Inferior parietal cortex (tissue), 1 donor: ENCODE results near the gene CNTROB.

Source experiments
- DNase-seq: peaks from one replicate; pipeline ENCODE4 v3.0.0-alpha.2; 2016; ENCODE audit errors: extremely low spot score

Gene CNTROB

GRCh38 chr17:7931709-7932482 is at the start of gene CNTROB, which contains the start of gene TRAPPC1:
CNTROB (plus strand) TSS chr17:7932206; CDS start chr17:7933080, 874 bp downstream.
TRAPPC1 (minus strand) TSS chr17:7931946; CDS start chr17:7931829, 117 bp downstream.
- DNase-seq, result peak; percentile 98

- no peak for DNase-seq
Measured at GRCh38 chr17:7882629-7883028, 49.4 kb upstream of the CNTROB start.

- DNase-seq, result no peak
Measured at GRCh38 chr17:7883781-7884386, 48.1 kb upstream of the CNTROB start.

GRCh38 chr17:7884581-7885366 is 47.2 kb upstream of the CNTROB start:
- no peak for DNase-seq

GRCh38 chr17:7885367-7886226 is 46.4 kb upstream of the CNTROB start:
- DNase-seq, result peak; percentile 6

GRCh38 chr17:7886227-7887037 is 45.6 kb upstream of the CNTROB start:
- DNase-seq, result peak; percentile 4

GRCh38 chr17:7887038-7887481 is 44.9 kb upstream of the CNTROB start:
- DNase-seq, result peak; percentile 57

GRCh38 chr17:7887482-7888183 is 44.4 kb upstream of the CNTROB start:
- peak; percentile 84 for DNase-seq

- peak; percentile 28 for DNase-seq
Measured at GRCh38 chr17:7888184-7888920, 43.7 kb upstream of the CNTROB start, which contains the start of gene CHD3. CHD3 (plus strand) TSS chr17:7888789; CDS start chr17:7889001, 212 bp downstream.

GRCh38 chr17:7889166-7889955 is 42.6 kb upstream of the CNTROB start:
- DNase-seq, result peak; percentile 91

- DNase-seq, result no peak
Measured at GRCh38 chr17:7893187-7893880, 38.7 kb upstream of the CNTROB start.

- no peak for DNase-seq
Measured at GRCh38 chr17:7894226-7894625, 37.8 kb upstream of the CNTROB start.

- no peak for DNase-seq
Measured at GRCh38 chr17:7894866-7895265, 37.1 kb upstream of the CNTROB start.

GRCh38 chr17:7897090-7897489 is 34.9 kb upstream of the CNTROB start:
- no peak for DNase-seq

- DNase-seq, result peak; percentile 68
Measured at GRCh38 chr17:7897773-7898172, 34.2 kb upstream of the CNTROB start.

GRCh38 chr17:7903154-7904103 is 28.6 kb upstream of the CNTROB start:
- no peak for DNase-seq
